PC-9 (cell line): ENCODE measurements around the gene LRIG1. TPM values are rescaled to one million over a fixed set of nuclear protein-coding genes. Genes with fewer than 3 reads are reported as not detected.

ENCODE experiments used
- BruUV-seq: library from RNA; stranded (reverse); fragments of 400-500 nt; replicated peaks from 2 replicates; lab custom pipeline; 2021; lab: Mats Ljungman, UMichigan
- CTCF ChIA-PET: fragments of 300-600 bp; sonication (Branson Sonifier 250); formaldehyde crosslinking; loops from one replicate; lab custom pipeline; 2022; ENCODE audit warnings: antibody characterized with exemption; lab: Charles Lee
- POLR2A ChIA-PET: fragments of 300-600 bp; sonication (Branson Sonifier 250); formaldehyde crosslinking; loops from one replicate; lab custom pipeline; 2022; ENCODE audit warnings: antibody characterized with exemption; ENCODE audit not compliant: unreplicated experiment; lab: Charles Lee
- DNase-seq, 2 experiments: peaks; one replicate each; pipeline versions ENCODE4 v3.0.0 to v3.0.0-alpha.2; 2015 to 2022; ENCODE audit warnings: mixed read lengths in 1 of 2
- H2AFZ ChIP-seq: fragments of 200-600 bp; sonication (generic); 2 replicates; pipeline ENCODE4 v1.8.1; 2017; ENCODE audit warnings: antibody characterized with exemption
- H3F3A ChIP-seq: fragments of 200-600 bp; sonication (generic); 2 replicates; pipeline ENCODE4 v1.8.1; 2017; ENCODE audit warnings: antibody characterized with exemption, mild to moderate bottlenecking, low read depth; ENCODE audit not compliant: insufficient read depth
- H3K27ac ChIP-seq: fragments of 200-600 bp; sonication (generic); 2 replicates; pipeline ENCODE4 v1.6.1; 2016; ENCODE audit warnings: mixed run types
- H3K27me3 ChIP-seq: fragments of 200-600 bp; sonication (generic); 2 replicates; pipeline ENCODE4 v1.6.1; 2016; ENCODE audit warnings: low read depth, mixed run types; ENCODE audit not compliant: insufficient read depth
- H3K36me3 ChIP-seq: fragments of 200-600 bp; sonication (generic); 2 replicates; pipeline ENCODE4 v1.6.1; 2016; ENCODE audit warnings: low read depth, mixed run types
- H3K4me1 ChIP-seq: fragments of 200-600 bp; sonication (generic); replicated peaks from 2 replicates; pipeline ENCODE4 v1.6.1; 2016; ENCODE audit warnings: mixed run types; ENCODE audit not compliant: insufficient read depth
- H3K4me2 ChIP-seq: fragments of 200-600 bp; sonication (generic); 2 replicates; pipeline ENCODE4 v1.6.1; 2017; ENCODE audit warnings: mixed run types
- H3K4me3 ChIP-seq: fragments of 200-600 bp; sonication (generic); 2 replicates; pipeline ENCODE4 v1.6.1; 2016; ENCODE audit warnings: mixed run types
- H3K79me2 ChIP-seq: fragments of 200-600 bp; sonication (generic); 2 replicates; pipeline ENCODE4 v1.6.1; 2017; ENCODE audit warnings: low read depth, mixed run types
- H3K9me2 ChIP-seq: fragments of 200-600 bp; sonication (generic); 2 replicates; pipeline ENCODE4 v1.8.1; 2017; ENCODE audit warnings: mild to moderate bottlenecking; ENCODE audit not compliant: insufficient read depth
- H3K9me3 ChIP-seq: fragments of 200-600 bp; sonication (generic); 2 replicates; pipeline ENCODE4 v1.8.1; 2016; ENCODE audit warnings: low read depth; ENCODE audit not compliant: insufficient read depth
- H4K20me1 ChIP-seq: fragments of 200-600 bp; sonication (generic); 2 replicates; pipeline ENCODE4 v1.8.1; 2017; ENCODE audit not compliant: insufficient read depth
- EZH2 ChIP-seq: fragments of 200-600 bp; sonication (generic); IDR thresholded peaks from 2 replicates; pipeline ENCODE4 v1.8.0; 2017; ENCODE audit warnings: antibody characterized with exemption, low read depth
- intact Hi-C: fragments of 100-400 bp; cut with micrococcal nuclease; formaldehyde crosslinking; loops from one replicate; pipeline ENCODE4 v1.10.0; 2022; ENCODE audit not compliant: unreplicated experiment
- total RNA-seq: library from RNA; stranded (reverse); gene quantifications from 2 replicates; pipeline ENCODE4 v1.2.3, GENCODE V29; 2021
- TF ChIP-seq, protein P1 (sequence below): fragments of 200-600 bp; sonication (generic); conservative IDR thresholded peaks from 2 replicates; pipeline ENCODE4 v1.6.1; 2017; ENCODE audit warnings: mixed run types, antibody characterized with exemption, mild to moderate bottlenecking, moderate library complexity

LRIG1 gene
- total RNA-seq, 1 experiment from 2014 or later, result not detected

DNA sequence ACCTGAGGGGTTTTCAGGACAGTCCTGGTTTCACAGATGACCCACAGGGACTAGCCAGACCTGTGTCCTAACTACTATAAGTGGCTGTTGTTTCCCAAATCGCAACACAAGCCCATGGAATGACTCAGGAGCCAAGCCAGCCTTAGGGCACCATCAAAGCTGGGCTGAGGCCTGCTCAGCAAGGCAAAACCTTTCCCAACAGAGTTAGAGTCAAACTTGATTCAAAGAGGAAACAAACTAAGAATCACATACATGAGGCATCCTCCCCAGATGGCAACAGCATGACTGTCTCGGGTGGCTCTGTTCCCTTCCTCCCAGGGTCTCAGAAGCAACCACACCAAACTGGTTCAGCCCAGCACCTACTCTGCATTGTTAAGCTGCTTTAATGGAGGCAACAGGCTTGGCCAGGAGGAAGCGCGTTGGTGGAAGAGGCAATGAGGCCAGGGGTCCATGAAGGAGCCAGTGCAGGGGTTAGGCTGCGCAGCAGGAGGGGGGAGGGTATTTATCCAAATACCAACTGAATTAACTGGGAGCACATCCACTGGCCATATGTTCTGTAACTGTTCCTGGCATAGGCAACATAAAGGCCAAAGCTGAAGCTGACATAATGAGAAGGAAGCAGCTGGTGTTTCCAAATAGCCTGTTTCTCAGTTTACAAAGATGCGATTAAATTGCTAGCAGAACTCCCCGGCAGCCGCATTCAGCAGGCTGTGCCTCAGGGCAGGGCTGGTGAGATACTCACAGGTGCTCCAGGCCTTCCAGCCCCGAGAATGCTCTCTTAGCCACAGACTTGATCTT, 102.4 kb downstream of the LRIG1 start:
- Histone ChIP-seq H3K27ac (no peak overlapping the region), H3F3A (no peaks in the 10 kb centered on the region), H4K20me1 (no peaks in the 10 kb centered on the region), H3K36me3 (no peaks in the 10 kb centered on the region), H3K9me2 (no peaks in the 10 kb centered on the region), H3K27me3 (no peaks in the 10 kb centered on the region), H3K4me2 (no peak overlapping the region), H3K79me2 (no peaks in the 10 kb centered on the region), H3K9me3 (no peaks in the 10 kb centered on the region), H3K4me1 (no peaks in the 10 kb centered on the region), H3K4me3 (no peak overlapping the region), H2AFZ (no peak overlapping the region)
- BruUV-seq, result no TSS peak
- TF ChIP-seq EZH2, result no peak
- TF ChIP-seq, protein P1, sequence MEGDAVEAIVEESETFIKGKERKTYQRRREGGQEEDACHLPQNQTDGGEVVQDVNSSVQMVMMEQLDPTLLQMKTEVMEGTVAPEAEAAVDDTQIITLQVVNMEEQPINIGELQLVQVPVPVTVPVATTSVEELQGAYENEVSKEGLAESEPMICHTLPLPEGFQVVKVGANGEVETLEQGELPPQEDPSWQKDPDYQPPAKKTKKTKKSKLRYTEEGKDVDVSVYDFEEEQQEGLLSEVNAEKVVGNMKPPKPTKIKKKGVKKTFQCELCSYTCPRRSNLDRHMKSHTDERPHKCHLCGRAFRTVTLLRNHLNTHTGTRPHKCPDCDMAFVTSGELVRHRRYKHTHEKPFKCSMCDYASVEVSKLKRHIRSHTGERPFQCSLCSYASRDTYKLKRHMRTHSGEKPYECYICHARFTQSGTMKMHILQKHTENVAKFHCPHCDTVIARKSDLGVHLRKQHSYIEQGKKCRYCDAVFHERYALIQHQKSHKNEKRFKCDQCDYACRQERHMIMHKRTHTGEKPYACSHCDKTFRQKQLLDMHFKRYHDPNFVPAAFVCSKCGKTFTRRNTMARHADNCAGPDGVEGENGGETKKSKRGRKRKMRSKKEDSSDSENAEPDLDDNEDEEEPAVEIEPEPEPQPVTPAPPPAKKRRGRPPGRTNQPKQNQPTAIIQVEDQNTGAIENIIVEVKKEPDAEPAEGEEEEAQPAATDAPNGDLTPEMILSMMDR, result no peak
- intact Hi-C loops, result no loop called here
- CTCF ChIA-PET, result no interaction called here
- POLR2A ChIA-PET, result no interaction called here
- DNase-seq, result no peak

DNA sequence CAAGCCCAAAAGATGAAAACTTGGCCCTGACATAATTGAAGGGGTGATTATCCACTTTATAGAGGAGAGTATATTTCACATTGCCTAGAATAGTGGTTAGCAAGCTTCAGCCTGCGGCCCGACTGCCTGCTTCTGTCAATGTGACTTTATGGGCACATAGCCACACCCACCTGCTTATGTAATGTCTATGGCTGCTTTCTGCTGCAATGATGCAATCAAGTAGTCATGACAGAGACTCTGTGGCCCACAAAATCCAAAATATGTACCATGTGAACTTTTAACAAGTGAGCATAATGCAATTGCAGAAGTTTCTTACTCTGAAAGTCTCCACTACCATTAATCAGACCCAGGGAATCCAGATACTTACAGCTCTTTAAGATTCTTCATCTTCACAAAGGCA, 103.1 kb downstream of the LRIG1 start:
- ChIA-PET POLR2A (no interaction called here), CTCF (no interaction called here)
- H3K4me1 ChIP-seq, result no peaks in the 10 kb centered on the region
- no peaks in the 10 kb centered on the region for H3K9me2 ChIP-seq
- no peaks in the 10 kb centered on the region for H3K36me3 ChIP-seq
- DNase-seq, result no peak
- H4K20me1 ChIP-seq, result no peaks in the 10 kb centered on the region
- no peak overlapping the region for H2AFZ ChIP-seq
- no peaks in the 10 kb centered on the region for H3K27me3 ChIP-seq
- no peaks in the 10 kb centered on the region for H3K79me2 ChIP-seq
- H3K4me2 ChIP-seq, result no peak overlapping the region
- H3K27ac ChIP-seq, result no peak overlapping the region
- no peak overlapping the region for H3K4me3 ChIP-seq
- H3K9me3 ChIP-seq, result no peaks in the 10 kb centered on the region
- intact Hi-C loops, result no loop called here
- H3F3A ChIP-seq, result no peaks in the 10 kb centered on the region
- TF ChIP-seq, protein P1, result no peak
- TF ChIP-seq EZH2, result no peak
- BruUV-seq, result no TSS peak

DNA sequence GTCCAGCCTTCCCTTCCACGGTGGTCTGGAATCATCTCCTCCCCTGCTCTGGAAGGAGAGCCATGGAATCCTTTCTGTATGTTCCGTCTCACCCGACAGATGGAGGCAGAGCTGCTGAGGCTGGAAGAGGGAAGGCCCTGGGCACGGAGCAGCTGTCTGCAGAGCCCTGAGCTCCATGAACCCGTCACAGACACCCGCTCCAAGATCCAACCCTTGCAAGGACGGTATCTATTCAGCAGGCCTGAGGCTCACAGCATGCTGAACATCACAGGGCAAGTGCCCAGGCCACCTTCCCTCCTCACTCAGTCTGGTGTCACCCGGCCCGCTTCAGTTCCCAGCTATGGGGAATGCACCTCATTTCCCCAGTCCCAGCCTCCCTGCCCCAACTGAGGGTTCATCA, 103.9 kb downstream of the LRIG1 start:
- H3K4me1 ChIP-seq, result no peaks in the 10 kb centered on the region
- no peak overlapping the region for H2AFZ ChIP-seq
- H3K9me2 ChIP-seq, result no peaks in the 10 kb centered on the region
- H3K9me3 ChIP-seq, result no peaks in the 10 kb centered on the region
- H3K27ac ChIP-seq, result no peak overlapping the region
- H3K4me2 ChIP-seq, result no peak overlapping the region
- no peak for DNase-seq
- H3K79me2 ChIP-seq, result no peaks in the 10 kb centered on the region
- no peaks in the 10 kb centered on the region for H3K27me3 ChIP-seq
- no TSS peak for BruUV-seq
- no peaks in the 10 kb centered on the region for H3F3A ChIP-seq
- intact Hi-C loops, result no loop called here
- ChIA-PET CTCF (no interaction called here), POLR2A (interaction anchor here (0.6 kb wide), 1 partner anchor 8 kb away, joined by 6 read pairs; no protein-coding TSS in a partner anchor)
- no peak overlapping the region for H3K4me3 ChIP-seq
- no peak for TF ChIP-seq EZH2
- TF ChIP-seq, protein P1, result no peak
- H4K20me1 ChIP-seq, result no peaks in the 10 kb centered on the region
- no peaks in the 10 kb centered on the region for H3K36me3 ChIP-seq
